22Rv1 (cell line): ENCODE measurements around the gene EFCAB12.

Source experiments
- CTCF ChIP-seq: fragments of 450-650 bp; IDR thresholded peaks from 2 replicates; pipeline ENCODE4 v1.5.1; 2017; ENCODE audit warnings: mild to moderate bottlenecking
- ZFX ChIP-seq: fragments of 450-650 bp; IDR thresholded peaks from 2 replicates; pipeline ENCODE4 v1.6.1; 2017; ENCODE audit warnings: antibody characterized with exemption, borderline replicate concordance

GRCh38 chr3:129475863-129476262 is 47.4 kb upstream of the EFCAB12 start:
- TF ChIP-seq CTCF, result no peak
- no peak for TF ChIP-seq ZFX
